Mesendoderm (in vitro differentiated cells): ENCODE data around the gene THADA.
A peak's percentile ranks its signal among the peaks of the same experiment; 100 is the strongest.

Experiments used
- DNase-seq: peaks from one replicate; pipeline ENCODE4 v3.0.0; 2013
- H2AK5ac ChIP-seq: 2 replicates; pipeline ENCODE4 v1.6.1; 2013; ENCODE audit warnings: low read length, inconsistent platforms
- H2BK120ac ChIP-seq: 2 replicates; pipeline ENCODE4 v1.6.1; 2013; ENCODE audit warnings: low read depth, mild to moderate bottlenecking, low read length, moderate library complexity, mixed read lengths
- H2BK15ac ChIP-seq: replicated peaks from 2 replicates; pipeline ENCODE4 v1.6.1; 2013; ENCODE audit warnings: low read depth, mild to moderate bottlenecking, moderate library complexity
- H2BK5ac ChIP-seq: 2 replicates; pipeline ENCODE4 v1.6.1; 2013; ENCODE audit warnings: low read length, inconsistent platforms
- H3K18ac ChIP-seq: 2 replicates; pipeline ENCODE4 v1.6.1; 2013; ENCODE audit warnings: mild to moderate bottlenecking, low read length, mixed read lengths
- H3K23ac ChIP-seq: one replicate; pipeline ENCODE4 v1.6.1; 2013; ENCODE audit warnings: low read length
- H3K27ac ChIP-seq: 2 replicates; pipeline ENCODE4 v1.5.1; 2013; ENCODE audit warnings: low read depth, mild to moderate bottlenecking, inconsistent platforms, low read length, moderate library complexity
- H3K27me3 ChIP-seq: 2 replicates; pipeline ENCODE4 v1.6.1; 2013; ENCODE audit warnings: low read length, control low read depth, mild to moderate bottlenecking, inconsistent platforms; ENCODE audit not compliant: insufficient read depth, poor library complexity
- H3K36me3 ChIP-seq: 2 replicates; pipeline ENCODE4 v1.6.1; 2013; ENCODE audit warnings: low read length, inconsistent platforms; ENCODE audit not compliant: control insufficient read depth, insufficient read depth
- H3K4ac ChIP-seq: one replicate; pipeline ENCODE4 v1.6.1; 2013; ENCODE audit warnings: low read depth, mild to moderate bottlenecking, low read length, moderate library complexity
- H3K4me1 ChIP-seq: 2 replicates; pipeline ENCODE4 v1.6.1; 2013; ENCODE audit warnings: low read depth, low read length, inconsistent platforms; ENCODE audit not compliant: control insufficient read depth
- H3K4me2 ChIP-seq: 2 replicates; pipeline ENCODE4 v1.6.1; 2013; ENCODE audit warnings: low read length
- H3K4me3 ChIP-seq: 2 replicates; pipeline ENCODE4 v1.5.1; 2013; ENCODE audit warnings: mild to moderate bottlenecking, low read length
- H3K56ac ChIP-seq: one replicate; pipeline ENCODE4 v1.6.1; 2013; ENCODE audit warnings: low read length
- H3K79me1 ChIP-seq: 2 replicates; pipeline ENCODE4 v1.6.1; 2013; ENCODE audit warnings: low read length, inconsistent platforms
- H3K79me2 ChIP-seq: 2 replicates; pipeline ENCODE4 v1.6.1; 2013; ENCODE audit warnings: mild to moderate bottlenecking, low read length; ENCODE audit not compliant: control insufficient read depth, insufficient read depth
- H3K9ac ChIP-seq: 2 replicates; pipeline ENCODE4 v1.6.1; 2013; ENCODE audit warnings: low read length, inconsistent platforms
- H4K5ac ChIP-seq: one replicate; pipeline ENCODE4 v1.6.1; 2013; ENCODE audit warnings: low read length
- H4K8ac ChIP-seq: one replicate; pipeline ENCODE4 v1.6.1; 2013; ENCODE audit warnings: low read depth, mild to moderate bottlenecking, control low read depth, low read length, moderate library complexity
- WGBS: extraction: QIAGEN DNeasy Blood & Tissue Kit; methylation state at CpG from one replicate; pipeline ENCODE4 v1.1.7; 2013; ENCODE audit warnings: low lambda C conversion rate, missing lambda C conversion rate; ENCODE audit not compliant: insufficient coverage; ENCODE audit errors: extremely low coverage; 5-methylcytosine and 5-hydroxymethylcytosine counted together

THADA gene

GRCh38 chr2:43199492-43200488, 396.0 kb downstream of the THADA start:
- Histone ChIP-seq H3K79me2 (no peaks in the 10 kb centered on the region), H3K4me3 (no peak overlapping the region), H3K56ac (peak overlapping the region; percentile 58), H2BK120ac (peak overlapping the region; percentile 7), H3K27ac (peak overlapping the region; percentile 13), H3K9ac (peak overlapping the region; percentile 22), H3K23ac (peak overlapping the region; percentile 37), H3K27me3 (no peaks in the 10 kb centered on the region), H2AK5ac (no peak overlapping the region), H3K4me2 (no peak overlapping the region), H2BK15ac (no peak overlapping the region), H4K5ac (no peak overlapping the region), H3K4ac (no peak overlapping the region), H3K36me3 (no peaks in the 10 kb centered on the region), H3K79me1 (no peaks in the 10 kb centered on the region), H4K8ac (no peak overlapping the region), H2BK5ac (peak overlapping the region; percentile 46), H3K18ac (peak overlapping the region; percentile 2), H3K4me1 (peaks cover 5% of the 10 kb centered on the region)
- WGBS: no CpG with 5 or more reads among the region's 16 CpGs
- peak; percentile 83 for DNase-seq

- Histone ChIP-seq H3K18ac (no peak overlapping the region), H4K8ac (no peak overlapping the region), H3K27ac (no peak overlapping the region), H3K4me1 (peaks cover 7% of the 10 kb centered on the region), H3K56ac (no peak overlapping the region), H2BK120ac (no peak overlapping the region), H3K23ac (no peak overlapping the region), H3K79me1 (no peaks in the 10 kb centered on the region), H4K5ac (no peak overlapping the region), H2BK5ac (no peak overlapping the region), H3K9ac (no peak overlapping the region), H2BK15ac (no peak overlapping the region), H3K4ac (no peak overlapping the region), H3K27me3 (no peaks in the 10 kb centered on the region), H3K4me2 (no peak overlapping the region), H2AK5ac (no peak overlapping the region), H3K79me2 (no peaks in the 10 kb centered on the region), H3K36me3 (no peaks in the 10 kb centered on the region), H3K4me3 (no peak overlapping the region)
- WGBS: no CpG with 5 or more reads among the region's 6 CpGs
- DNase-seq: no peak
Measured at GRCh38 chr2:43198263-43198662, 397.6 kb downstream of the THADA start.

GRCh38 chr2:43197588-43197896, 398.3 kb downstream of the THADA start:
- no peak overlapping the region for H2AK5ac ChIP-seq
- no peak overlapping the region for H3K4ac ChIP-seq
- H3K56ac ChIP-seq: no peak overlapping the region
- no peak overlapping the region for H3K4me3 ChIP-seq
- H3K36me3 ChIP-seq: no peaks in the 10 kb centered on the region
- no peak overlapping the region for H3K4me2 ChIP-seq
- H3K27me3 ChIP-seq: no peaks in the 10 kb centered on the region
- H4K8ac ChIP-seq: no peak overlapping the region
- no peak overlapping the region for H2BK5ac ChIP-seq
- H3K23ac ChIP-seq: no peak overlapping the region
- WGBS: no CpG with 5 or more reads among the region's 5 CpGs
- H2BK120ac ChIP-seq: no peak overlapping the region
- H4K5ac ChIP-seq: no peak overlapping the region
- no peaks in the 10 kb centered on the region for H3K79me1 ChIP-seq
- H3K4me1 ChIP-seq: peaks cover 7% of the 10 kb centered on the region
- H3K18ac ChIP-seq: no peak overlapping the region
- no peak overlapping the region for H2BK15ac ChIP-seq
- no peak overlapping the region for H3K27ac ChIP-seq
- no peak for DNase-seq
- no peaks in the 10 kb centered on the region for H3K79me2 ChIP-seq
- no peak overlapping the region for H3K9ac ChIP-seq

- Histone ChIP-seq H3K27ac (no peak overlapping the region), H3K4me1 (peaks cover 7% of the 10 kb centered on the region), H2BK15ac (no peak overlapping the region), H2AK5ac (no peak overlapping the region), H3K36me3 (no peaks in the 10 kb centered on the region), H4K8ac (no peak overlapping the region), H3K23ac (no peak overlapping the region), H3K4me3 (no peak overlapping the region), H3K9ac (no peak overlapping the region), H3K18ac (no peak overlapping the region), H2BK5ac (no peak overlapping the region), H2BK120ac (no peak overlapping the region), H3K56ac (no peak overlapping the region), H3K4ac (no peak overlapping the region), H3K79me2 (no peaks in the 10 kb centered on the region), H3K27me3 (no peaks in the 10 kb centered on the region), H3K79me1 (no peaks in the 10 kb centered on the region), H3K4me2 (no peak overlapping the region), H4K5ac (no peak overlapping the region)
- WGBS: no CpG with 5 or more reads among the region's 12 CpGs
- DNase-seq: no peak
Measured at GRCh38 chr2:43196768-43197587, 398.9 kb downstream of the THADA start.

- Histone ChIP-seq H3K4me2 (no peak overlapping the region), H3K9ac (no peak overlapping the region), H2BK5ac (no peak overlapping the region), H2BK15ac (no peak overlapping the region), H2BK120ac (no peak overlapping the region), H3K23ac (no peak overlapping the region), H3K27ac (peak overlapping the region; percentile 8), H3K27me3 (no peaks in the 10 kb centered on the region), H3K4me1 (peaks cover 4% of the 10 kb centered on the region), H3K18ac (peak overlapping the region; percentile 19), H3K56ac (no peak overlapping the region), H3K4me3 (no peak overlapping the region), H3K36me3 (no peaks in the 10 kb centered on the region), H3K79me2 (no peaks in the 10 kb centered on the region), H3K4ac (no peak overlapping the region), H4K5ac (no peak overlapping the region), H2AK5ac (no peak overlapping the region), H4K8ac (no peak overlapping the region), H3K79me1 (no peaks in the 10 kb centered on the region)
- DNase-seq: peak; percentile 48
- WGBS: no CpG with 5 or more reads among the region's 13 CpGs
Measured at GRCh38 chr2:43194121-43194869, 401.5 kb downstream of the THADA start.
